DOHH2 (cell line): Measurements from ENCODE around the gene NME1.

Source experiments
- H3F3A ChIP-seq: fragments of 200-600 bp; sonication (generic), shearing (Covaris generic); 2 replicates; pipeline ENCODE4 v1.6.0; 2016; ENCODE audit warnings: antibody characterized with exemption, mild to moderate bottlenecking; ENCODE audit not compliant: control insufficient read depth, insufficient read depth
- H3K27ac ChIP-seq: fragments of 200-600 bp; sonication (generic); 2 replicates; pipeline ENCODE4 v1.5.1; 2014; ENCODE audit warnings: low read depth, mild to moderate bottlenecking, low read length, moderate library complexity
- H3K27me3 ChIP-seq: fragments of 200-600 bp; sonication (generic); 2 replicates; pipeline ENCODE4 v1.6.1; 2014; ENCODE audit warnings: mild to moderate bottlenecking, low read length, mixed read lengths; ENCODE audit not compliant: control insufficient read depth
- H3K36me3 ChIP-seq: fragments of 200-600 bp; sonication (generic); 2 replicates; pipeline ENCODE4 v1.6.1; 2014; ENCODE audit warnings: mild to moderate bottlenecking, low read length, moderate library complexity, mixed read lengths; ENCODE audit not compliant: control insufficient read depth
- H3K4me1 ChIP-seq: fragments of 200-600 bp; sonication (generic); 2 replicates; pipeline ENCODE4 v1.6.1; 2014; ENCODE audit warnings: mild to moderate bottlenecking, low read length, mixed read lengths; ENCODE audit not compliant: control insufficient read depth
- H3K4me2 ChIP-seq: fragments of 200-600 bp; sonication (generic); 2 replicates; pipeline ENCODE4 v1.6.0; 2014; ENCODE audit warnings: mild to moderate bottlenecking, low read length, moderate library complexity
- H3K4me3 ChIP-seq: fragments of 200-600 bp; sonication (generic); 2 replicates; pipeline ENCODE4 v1.5.1; 2014; ENCODE audit warnings: mild to moderate bottlenecking, low read length, mixed read lengths
- H3K79me2 ChIP-seq: fragments of 200-600 bp; sonication (generic); 2 replicates; pipeline ENCODE4 v1.6.1; 2014; ENCODE audit warnings: mild to moderate bottlenecking, low read length, mixed read lengths; ENCODE audit not compliant: control insufficient read depth
- H3K9me2 ChIP-seq: fragments of 200-600 bp; sonication (generic); replicated peaks from 2 replicates; pipeline ENCODE4 v1.6.1; 2014; ENCODE audit warnings: mild to moderate bottlenecking, low read length, mixed read lengths; ENCODE audit not compliant: control insufficient read depth
- H3K9me3 ChIP-seq: fragments of 200-600 bp; sonication (generic); 2 replicates; pipeline ENCODE4 v1.6.1; 2014; ENCODE audit warnings: antibody characterized with exemption, low read length, mixed read lengths; ENCODE audit not compliant: control insufficient read depth, insufficient read depth
- H4K20me1 ChIP-seq: fragments of 200-600 bp; sonication (generic); 2 replicates; pipeline ENCODE4 v1.6.0; 2014; ENCODE audit warnings: low read depth, mild to moderate bottlenecking, antibody characterized with exemption, low read length, moderate library complexity; ENCODE audit not compliant: control insufficient read depth, insufficient read depth
- EZH2phosphoT487 ChIP-seq: fragments of 200-600 bp; sonication (generic); IDR thresholded peaks from 2 replicates; pipeline ENCODE4 v1.6.1; 2017; ENCODE audit warnings: borderline replicate concordance, mild to moderate bottlenecking, antibody characterized with exemption, low read length, moderate library complexity, mixed read lengths
- TF ChIP-seq, protein P1 (sequence below): fragments of 200-600 bp; sonication (generic); IDR thresholded peaks from one replicate; pipeline ENCODE4 v1.5.1; 2014; ENCODE audit warnings: antibody characterized with exemption, mild to moderate bottlenecking, low read depth, low read length; ENCODE audit not compliant: poor library complexity, severe bottlenecking

NME1 gene

DNA sequence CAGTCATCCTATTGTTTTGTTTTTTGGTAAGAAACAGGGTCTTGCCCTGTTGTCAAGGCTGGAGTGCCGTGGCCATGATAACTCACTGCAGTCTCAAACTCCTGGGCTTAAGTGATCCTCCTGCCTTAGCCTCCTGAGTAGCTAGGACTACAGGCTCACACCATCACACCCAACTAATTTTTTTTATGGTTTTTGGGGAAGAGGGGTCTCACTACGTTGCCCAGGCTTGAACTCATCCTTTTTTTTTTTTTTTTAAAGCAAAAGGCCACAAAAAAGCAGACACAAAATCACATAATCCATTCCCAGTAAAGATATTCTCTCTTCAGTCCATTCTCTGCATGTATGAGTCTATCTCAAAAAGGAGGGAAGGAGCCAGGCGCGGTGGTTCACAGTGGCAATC, 38.2 kb upstream of the NME1 start:
- Histone ChIP-seq H3K79me2 (peaks cover 100% of the 10 kb centered on the region), H4K20me1 (peaks cover 14% of the 10 kb centered on the region), H3K9me2 (no peaks in the 10 kb centered on the region), H3K36me3 (peaks cover 6% of the 10 kb centered on the region), H3K27ac (no peak overlapping the region), H3K4me1 (peaks cover 23% of the 10 kb centered on the region), H3K4me2 (no peak overlapping the region), H3K9me3 (no peaks in the 10 kb centered on the region), H3F3A (no peaks in the 10 kb centered on the region), H3K4me3 (no peak overlapping the region), H3K27me3 (no peaks in the 10 kb centered on the region)
- TF ChIP-seq, protein P1, sequence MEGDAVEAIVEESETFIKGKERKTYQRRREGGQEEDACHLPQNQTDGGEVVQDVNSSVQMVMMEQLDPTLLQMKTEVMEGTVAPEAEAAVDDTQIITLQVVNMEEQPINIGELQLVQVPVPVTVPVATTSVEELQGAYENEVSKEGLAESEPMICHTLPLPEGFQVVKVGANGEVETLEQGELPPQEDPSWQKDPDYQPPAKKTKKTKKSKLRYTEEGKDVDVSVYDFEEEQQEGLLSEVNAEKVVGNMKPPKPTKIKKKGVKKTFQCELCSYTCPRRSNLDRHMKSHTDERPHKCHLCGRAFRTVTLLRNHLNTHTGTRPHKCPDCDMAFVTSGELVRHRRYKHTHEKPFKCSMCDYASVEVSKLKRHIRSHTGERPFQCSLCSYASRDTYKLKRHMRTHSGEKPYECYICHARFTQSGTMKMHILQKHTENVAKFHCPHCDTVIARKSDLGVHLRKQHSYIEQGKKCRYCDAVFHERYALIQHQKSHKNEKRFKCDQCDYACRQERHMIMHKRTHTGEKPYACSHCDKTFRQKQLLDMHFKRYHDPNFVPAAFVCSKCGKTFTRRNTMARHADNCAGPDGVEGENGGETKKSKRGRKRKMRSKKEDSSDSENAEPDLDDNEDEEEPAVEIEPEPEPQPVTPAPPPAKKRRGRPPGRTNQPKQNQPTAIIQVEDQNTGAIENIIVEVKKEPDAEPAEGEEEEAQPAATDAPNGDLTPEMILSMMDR, result no peak
- no peak for TF ChIP-seq EZH2phosphoT487

DNA sequence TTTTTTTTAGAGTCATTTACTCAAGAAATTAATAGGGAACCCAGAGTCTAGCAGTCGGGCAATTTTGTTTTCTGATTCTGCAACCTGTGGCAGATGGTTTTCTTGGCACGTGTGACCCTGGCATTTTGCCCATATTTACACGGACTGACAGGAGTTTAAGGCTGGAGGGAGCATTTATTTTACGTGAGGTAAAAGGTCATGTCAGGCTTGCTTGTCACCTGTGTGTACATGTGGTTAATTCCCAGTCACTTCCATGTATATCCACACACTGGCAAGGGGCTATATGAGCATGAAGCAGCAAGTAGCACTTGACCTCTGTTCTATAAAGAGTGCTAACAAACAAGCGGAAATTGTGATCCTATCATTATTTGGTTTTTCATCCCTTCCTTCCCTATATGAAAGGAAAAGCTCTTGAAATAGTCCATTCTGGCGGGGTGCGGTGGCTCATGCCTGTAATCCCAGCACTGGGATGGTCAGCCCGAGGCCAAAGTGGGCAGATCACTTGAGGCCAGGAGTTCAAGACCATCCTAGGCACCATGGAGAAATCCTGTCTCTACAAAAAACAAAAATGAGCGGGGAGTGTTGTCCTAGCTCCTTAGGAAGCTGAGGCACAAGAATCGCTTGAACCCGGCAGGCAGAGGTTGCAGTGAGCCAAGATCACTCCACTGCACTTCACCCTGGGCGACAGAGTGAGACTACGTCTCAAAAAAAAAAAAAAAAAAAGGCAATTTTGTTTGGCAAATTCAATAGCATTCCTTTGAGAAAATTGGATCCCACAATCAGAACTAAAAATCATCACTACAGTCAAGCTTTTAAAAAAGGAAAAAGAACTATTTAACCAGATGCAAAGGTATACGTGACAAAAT, 34.8 kb upstream of the NME1 start:
- H3K27me3 ChIP-seq, result no peaks in the 10 kb centered on the region
- peak overlapping the region; percentile 82 for H3K4me2 ChIP-seq
- H3K27ac ChIP-seq, result no peak overlapping the region
- H4K20me1 ChIP-seq, result peaks cover 14% of the 10 kb centered on the region
- H3K36me3 ChIP-seq, result peaks cover 6% of the 10 kb centered on the region
- no peaks in the 10 kb centered on the region for H3K9me3 ChIP-seq
- peak overlapping the region; percentile 82 for H3K4me3 ChIP-seq
- H3K79me2 ChIP-seq, result peaks cover 76% of the 10 kb centered on the region
- H3F3A ChIP-seq, result no peaks in the 10 kb centered on the region
- no peaks in the 10 kb centered on the region for H3K9me2 ChIP-seq
- H3K4me1 ChIP-seq, result peaks cover 34% of the 10 kb centered on the region
- no peak for TF ChIP-seq EZH2phosphoT487
- TF ChIP-seq, protein P1, result no peak

- Histone ChIP-seq H3K9me2 (no peaks in the 10 kb centered on the region), H3K27me3 (no peaks in the 10 kb centered on the region), H3K79me2 (peaks cover 65% of the 10 kb centered on the region), H3F3A (0 out of 2 replicates have a peak, but pooled peaks cover under 1% of the 10 kb centered on the region), H3K9me3 (no peaks in the 10 kb centered on the region), H4K20me1 (peaks cover 14% of the 10 kb centered on the region), H3K27ac (peak overlapping the region; percentile 45), H3K4me2 (peak overlapping the region; percentile 82), H3K4me3 (peak overlapping the region; percentile 82), H3K4me1 (peaks cover 34% of the 10 kb centered on the region), H3K36me3 (peaks cover 6% of the 10 kb centered on the region)
- no peak for TF ChIP-seq EZH2phosphoT487
- TF ChIP-seq, protein P1, result peak; percentile 33
Observed at GRCh38 chr17:51119415-51120356, 33.7 kb upstream of the NME1 start.
